Testis (tissue), 2 donors: Measurements from ENCODE around the gene ALDH1A2.

ENCODE experiments used
- CTCF ChIP-seq, 3 experiments: fragments of 450-650 bp in 2 of 3; fragments of 200-600 bp in 1 of 3; sonication (generic) in 1 of 3; IDR thresholded peaks; one replicate each; pipeline ENCODE4 v1.5.1; 2016 to 2019; ENCODE audit warnings: antibody characterized with exemption in 3 of 3, mild to moderate bottlenecking in 2 of 3, moderate library complexity in 1 of 3
- POLR2A ChIP-seq: fragments of 450-650 bp; IDR thresholded peaks from one replicate; pipeline ENCODE4 v1.6.1; 2017; ENCODE audit warnings: antibody characterized with exemption, mild to moderate bottlenecking, moderate library complexity

DNA sequence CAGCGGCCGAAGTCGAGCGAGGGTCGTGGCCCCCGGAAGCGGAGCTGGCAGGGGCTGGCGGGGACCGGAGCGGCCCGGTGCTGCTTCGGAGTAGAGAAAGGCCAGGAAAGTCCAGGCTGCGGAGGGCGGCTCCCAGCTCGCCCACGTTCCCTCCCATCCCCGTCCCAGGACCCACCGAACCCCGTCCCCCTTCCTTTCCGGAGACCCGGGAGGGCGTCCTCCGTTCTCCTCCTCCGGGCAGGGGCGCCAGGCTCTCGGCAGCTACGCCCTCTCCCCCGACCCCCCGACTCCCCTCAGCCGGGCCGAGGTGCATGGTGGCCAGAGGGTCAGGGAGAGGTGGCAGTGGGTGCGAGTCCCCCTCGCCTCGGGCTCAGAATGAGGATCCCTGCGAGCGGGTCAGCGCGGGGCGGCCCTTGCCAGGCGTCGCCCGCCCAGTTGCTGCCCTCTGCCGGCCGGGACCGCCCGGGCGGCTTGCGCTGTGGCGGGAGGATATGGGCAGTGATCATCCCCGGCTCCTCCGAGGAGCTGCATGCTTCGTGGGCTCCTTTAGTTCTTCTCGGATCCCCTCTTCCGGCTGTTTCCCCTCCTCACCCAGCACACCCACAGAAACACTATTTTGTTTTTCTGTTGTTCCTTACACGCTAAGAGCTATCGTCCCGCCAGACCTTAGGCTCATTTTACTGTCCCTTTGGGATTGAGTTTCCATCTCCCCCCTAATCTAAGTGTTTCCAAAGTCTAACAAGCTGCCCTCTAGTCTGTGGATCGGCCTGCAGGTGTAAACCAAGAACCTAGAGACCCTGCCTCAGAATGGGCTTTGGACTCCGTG lies 744 bp upstream of the ALDH1A2 start:
- TF ChIP-seq CTCF (IDR thresholded peaks at IDR 0.05) (peak; percentile 64 to 76 (median 76)), POLR2A (no peak)
